Ureter (tissue), 1 donor: ENCODE results near the gene QPCT. TPM values are rescaled to one million over a fixed set of nuclear protein-coding genes. Genes with fewer than 3 reads are reported as not detected.
"Not testable (repeated sequence)": the region's sequence is repeated elsewhere in the genome, so short reads cannot be mapped to it uniquely, and the experiment has no call there.

ENCODE experiments used
- DNase-seq: peaks from one replicate; pipeline ENCODE4 v3.0.0-alpha.2; 2020; ENCODE audit warnings: low spot score
- total RNA-seq: library from RNA; stranded (reverse); gene quantifications from one replicate; pipeline ENCODE4 v1.2.4, GENCODE V29; 2023
- donor health status: DM: yes; HTN: yes; CAD: no.

QPCT gene
- total RNA-seq, 1 donor from 2014 or later = 23.6 TPM

- DNase-seq = no peak
These were observed 46.3 kb downstream of the QPCT start for GRCh38 chr2:37390777-37391176.

GRCh38 chr2:37391711-37392110 lies 47.3 kb downstream of the QPCT start:
- DNase-seq = no peak

- DNase-seq = no peak
These were observed 48.0 kb downstream of the QPCT start for GRCh38 chr2:37392428-37392827.

- DNase-seq = no peak
These were observed 49.8 kb downstream of the QPCT start for GRCh38 chr2:37394263-37394662.

GRCh38 chr2:37394796-37395555 lies 50.5 kb downstream of the QPCT start:
- DNase-seq = no peak

- DNase-seq = no peak
These were observed 52.6 kb downstream of the QPCT start for GRCh38 chr2:37396890-37397565.

GRCh38 chr2:37398990-37399389 lies 54.6 kb downstream of the QPCT start:
- DNase-seq = no peak

- DNase-seq = no peak
These were observed 55.6 kb downstream of the QPCT start for GRCh38 chr2:37400041-37400440.

GRCh38 chr2:37402636-37403035 lies 58.2 kb downstream of the QPCT start:
- DNase-seq = no peak

- DNase-seq = no peak
These were observed 61.4 kb downstream of the QPCT start for GRCh38 chr2:37405781-37406180.

- no peak for DNase-seq
These were observed 67.8 kb downstream of the QPCT start for GRCh38 chr2:37412231-37412630.

GRCh38 chr2:37413911-37414469 lies 69.6 kb downstream of the QPCT start:
- not testable (repeated sequence) for DNase-seq

- DNase-seq = no peak
These were observed 70.1 kb downstream of the QPCT start for GRCh38 chr2:37414470-37414949.

GRCh38 chr2:37415128-37415820 lies 70.8 kb downstream of the QPCT start:
- DNase-seq = no peak

- DNase-seq = no peak
These were observed 72.9 kb downstream of the QPCT start for GRCh38 chr2:37417321-37417720.

GRCh38 chr2:37418956-37419355 lies 74.5 kb downstream of the QPCT start:
- DNase-seq = no peak

GRCh38 chr2:37421686-37422085 lies 77.3 kb downstream of the QPCT start:
- no peak for DNase-seq

GRCh38 chr2:37422816-37423215 lies 78.4 kb downstream of the QPCT start:
- no peak for DNase-seq
